Measurements from ENCODE around the gene CARHSP1.
"Not testable (repeated sequence)": the region's sequence is repeated elsewhere in the genome, so short reads cannot be mapped to it uniquely, and the experiment has no call there.

The CARHSP1 gene

DNA sequence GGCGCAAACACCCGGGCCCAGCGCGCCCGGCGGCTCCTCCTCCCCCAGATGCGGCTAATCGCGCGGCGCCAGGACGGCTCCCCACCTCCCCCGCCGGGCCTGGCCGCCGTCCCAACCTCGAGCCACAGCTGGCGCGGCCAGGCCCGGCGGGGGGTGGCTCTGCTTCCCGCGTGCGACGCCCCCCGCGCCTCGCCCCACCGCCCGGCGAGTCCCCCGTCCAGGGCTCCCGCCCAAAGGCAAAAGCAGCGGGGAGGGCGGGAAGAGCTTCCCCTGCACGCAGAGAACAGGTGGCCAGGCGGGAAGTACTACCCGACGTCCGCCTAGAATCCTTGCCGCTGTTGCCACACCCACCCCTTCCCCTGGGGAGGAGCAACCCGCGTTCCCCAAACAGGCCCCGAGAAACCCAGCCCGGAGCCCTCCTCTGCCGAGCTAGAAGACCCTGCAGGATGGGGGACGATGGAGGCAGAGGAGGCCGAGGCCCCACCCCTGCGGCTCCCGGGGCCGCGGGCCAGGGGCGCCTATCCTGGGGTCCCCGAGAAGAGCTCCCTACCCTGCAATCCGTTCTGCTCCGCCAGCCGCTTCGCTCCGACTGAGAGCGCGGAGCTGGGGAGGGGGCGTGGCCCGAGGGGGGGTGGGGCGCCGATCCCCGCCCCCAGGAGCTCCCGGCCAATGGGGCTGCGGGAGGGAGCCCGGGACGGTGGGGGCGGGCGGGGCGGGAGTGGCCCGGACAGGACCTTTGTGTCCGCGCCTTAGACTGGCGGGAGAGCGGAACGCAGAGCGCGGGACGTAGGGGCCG is at the start of gene CARHSP1:
Gene CARHSP1, minus strand, starts transcription at position 591 of the 796 bp plus-strand sequence. CDS start 9,678 bp downstream, outside the sequence.
- peak; percentile 93 for DNase-seq

DNA sequence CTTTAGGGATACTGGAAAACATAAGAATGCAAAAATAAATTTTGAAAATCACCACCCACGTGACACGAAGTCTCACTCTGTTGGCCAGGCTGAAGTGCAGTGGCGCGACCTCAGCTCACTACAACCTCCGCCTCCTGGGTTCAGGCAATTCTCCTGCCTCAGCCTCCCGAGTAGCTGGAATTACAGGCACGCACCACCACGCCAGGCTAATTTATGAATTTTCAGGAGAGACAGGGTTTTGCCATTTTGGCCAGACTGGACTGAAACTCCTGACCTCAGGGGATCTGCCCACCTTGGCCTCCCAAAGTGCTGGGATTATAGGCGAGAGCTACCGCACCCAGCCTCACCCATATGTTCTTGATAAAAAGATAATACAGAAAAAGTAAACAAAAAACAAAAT is 48.5 kb upstream of the CARHSP1 start:
- DNase-seq, result not testable (repeated sequence)

DNA sequence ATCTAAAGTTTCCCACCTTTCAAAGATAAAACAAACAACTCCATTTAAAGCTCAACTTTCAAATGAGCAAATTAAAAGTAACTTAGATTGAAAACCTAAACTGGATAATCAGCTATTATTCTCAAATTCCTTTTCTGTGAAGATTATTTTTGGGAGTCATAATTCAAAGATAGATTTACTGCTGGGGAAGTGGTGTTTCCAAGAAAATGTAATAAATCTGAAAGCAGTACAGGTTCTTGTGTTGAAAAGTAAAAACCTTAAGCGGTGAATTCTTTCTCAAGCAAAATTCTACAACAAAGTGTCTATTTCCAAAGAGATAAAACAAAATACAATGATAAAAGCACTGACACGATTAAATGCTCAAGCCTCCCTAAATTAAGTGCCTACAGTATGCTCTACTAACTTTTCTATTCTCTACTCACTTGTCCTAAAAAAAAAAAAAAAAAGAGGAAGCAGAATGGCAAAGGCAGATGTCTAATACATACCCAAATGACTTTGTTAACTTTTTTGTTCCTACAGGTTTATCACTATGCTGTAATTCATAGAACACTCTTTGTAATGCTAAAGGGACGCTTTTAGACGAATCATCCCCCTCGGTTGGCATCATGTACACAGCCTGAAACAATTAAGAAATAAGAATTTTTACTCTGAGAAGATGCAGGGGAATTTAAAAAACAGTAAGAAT is 47.9 kb upstream of the CARHSP1 start:
- no peak for DNase-seq

DNA sequence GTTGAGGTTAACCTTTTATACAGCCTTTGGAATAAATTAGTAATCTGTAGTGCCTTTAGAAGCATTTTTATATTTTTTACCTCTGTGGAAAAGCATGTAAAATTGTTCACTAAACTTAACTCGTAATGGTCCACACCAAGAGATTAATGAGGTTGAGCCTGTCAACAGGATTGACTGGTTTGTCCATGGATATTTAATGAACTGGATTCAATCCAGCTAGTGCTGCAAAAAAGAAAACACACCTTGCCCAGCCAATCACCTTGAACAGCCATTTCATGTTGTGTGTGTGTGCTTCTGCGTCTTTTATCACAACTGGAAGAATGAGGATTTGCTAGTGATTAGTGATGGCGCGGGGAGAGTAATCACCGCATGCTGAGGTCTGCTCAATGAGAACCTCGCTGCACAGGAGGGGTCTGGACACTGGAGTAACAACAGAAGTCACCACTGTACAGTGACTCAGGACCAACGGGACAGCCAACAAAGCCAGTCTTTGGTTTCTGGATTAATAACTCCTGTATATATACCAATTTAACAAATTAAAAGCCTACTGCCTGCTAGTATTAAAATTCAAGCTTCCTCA is 47.0 kb upstream of the CARHSP1 start:
- no peak for DNase-seq

DNA sequence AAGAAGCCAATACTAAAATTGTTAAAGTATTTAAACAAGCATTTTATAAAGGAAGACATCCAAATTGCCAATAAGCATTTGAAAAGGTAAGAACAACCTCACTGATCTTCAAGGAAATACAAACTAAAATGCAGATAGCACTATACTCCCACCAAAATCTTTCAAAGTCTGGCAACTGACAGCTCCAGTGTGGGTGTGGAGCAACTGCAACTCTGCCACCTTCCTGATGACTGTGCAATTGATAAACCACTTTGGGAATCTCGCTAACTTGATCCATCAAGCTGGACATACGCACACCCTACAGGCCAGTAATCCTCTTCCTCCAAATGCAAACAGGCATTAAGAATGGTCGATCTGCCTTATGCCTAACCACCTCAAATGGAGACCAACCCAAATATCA is 45.3 kb upstream of the CARHSP1 start:
- no peak for DNase-seq

DNA sequence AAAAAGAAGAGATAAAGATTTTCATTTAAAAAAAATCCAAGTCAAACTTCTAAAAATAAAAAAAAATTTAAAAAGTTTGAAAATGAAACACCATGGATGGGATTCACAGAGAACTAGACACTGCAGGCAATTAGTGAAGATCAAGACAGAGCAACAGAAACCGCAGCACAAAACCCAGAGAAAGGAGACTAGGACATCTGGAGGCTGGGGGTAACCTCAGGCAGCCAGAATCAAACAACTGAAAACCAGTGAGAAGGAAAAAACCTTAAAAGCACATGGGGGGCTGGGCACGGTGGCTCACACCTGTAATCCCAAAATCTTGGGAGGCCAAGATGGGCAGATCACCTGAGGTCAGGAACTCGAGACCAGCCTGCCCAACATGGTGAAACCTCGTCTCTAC is 44.0 kb upstream of the CARHSP1 start:
- DNase-seq, result no peak

DNA sequence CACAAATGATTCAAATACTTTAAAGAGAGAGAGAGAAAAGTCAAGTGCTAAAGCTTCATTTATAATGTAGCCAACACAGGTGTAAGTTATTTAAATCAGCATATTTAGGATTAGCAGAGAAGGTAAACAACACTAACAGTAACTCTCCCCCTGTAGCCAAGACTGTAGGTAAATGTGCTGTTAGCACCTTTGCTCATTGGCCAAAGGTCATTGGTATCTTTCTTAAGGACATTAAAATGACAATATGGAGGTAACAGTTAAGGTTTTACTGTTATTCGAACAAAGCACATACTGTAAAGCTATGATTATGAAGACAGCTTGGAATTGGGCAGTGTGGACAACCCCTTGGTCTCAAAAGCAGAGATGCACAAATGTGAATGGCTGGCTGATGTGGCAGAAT is 42.0 kb upstream of the CARHSP1 start:
- no peak for DNase-seq

DNA sequence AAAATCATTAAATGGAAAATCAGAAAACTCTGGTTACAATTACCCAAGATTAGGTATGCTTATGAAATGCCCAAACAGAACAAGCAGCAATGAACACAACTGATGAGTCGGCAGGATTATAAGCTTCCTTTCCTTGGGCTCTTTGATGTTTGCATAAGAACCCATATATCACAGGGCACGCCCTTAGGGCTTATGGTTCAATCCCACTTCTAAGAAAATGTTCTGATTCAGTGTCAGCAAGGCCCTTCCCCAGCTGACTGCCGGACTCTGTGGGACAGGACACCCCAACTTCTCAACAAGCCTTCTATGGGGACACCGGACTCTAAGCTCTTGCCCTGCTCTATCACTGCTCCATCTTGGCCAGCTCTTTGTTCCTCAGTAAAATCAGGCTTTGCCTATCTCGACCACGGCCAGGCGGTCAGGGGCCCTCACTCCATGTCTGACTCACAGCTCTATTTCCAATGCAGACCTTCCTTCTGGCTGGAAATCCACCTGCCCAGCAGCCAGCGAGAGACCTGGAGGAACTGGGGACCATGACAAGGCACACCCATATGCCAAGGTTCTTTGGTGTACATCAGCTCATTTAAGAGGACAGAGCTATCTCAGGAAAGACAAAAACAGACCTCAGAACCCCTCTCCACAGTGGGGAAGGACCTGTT is 40.1 kb upstream of the CARHSP1 start:
- DNase-seq, result no peak

DNA sequence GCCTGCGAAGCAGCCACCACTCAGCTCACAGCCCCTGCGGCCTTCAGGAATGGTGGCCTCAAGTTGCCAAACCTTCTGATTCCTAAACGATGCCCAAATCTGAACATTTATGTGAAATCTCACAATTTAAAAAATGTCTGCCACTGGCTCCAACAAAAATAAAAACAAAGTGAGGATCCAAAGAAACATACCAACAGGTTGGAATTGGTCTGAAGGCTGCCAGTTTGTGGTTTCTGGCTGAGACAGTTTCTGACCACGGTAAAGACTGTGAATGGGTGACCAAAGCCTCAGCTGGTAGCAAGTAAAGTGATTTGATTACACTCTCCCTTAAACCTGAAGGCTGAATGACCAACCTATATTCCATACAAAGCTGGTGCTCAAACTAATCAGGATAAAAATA is 38.3 kb upstream of the CARHSP1 start:
- no peak for DNase-seq

DNA sequence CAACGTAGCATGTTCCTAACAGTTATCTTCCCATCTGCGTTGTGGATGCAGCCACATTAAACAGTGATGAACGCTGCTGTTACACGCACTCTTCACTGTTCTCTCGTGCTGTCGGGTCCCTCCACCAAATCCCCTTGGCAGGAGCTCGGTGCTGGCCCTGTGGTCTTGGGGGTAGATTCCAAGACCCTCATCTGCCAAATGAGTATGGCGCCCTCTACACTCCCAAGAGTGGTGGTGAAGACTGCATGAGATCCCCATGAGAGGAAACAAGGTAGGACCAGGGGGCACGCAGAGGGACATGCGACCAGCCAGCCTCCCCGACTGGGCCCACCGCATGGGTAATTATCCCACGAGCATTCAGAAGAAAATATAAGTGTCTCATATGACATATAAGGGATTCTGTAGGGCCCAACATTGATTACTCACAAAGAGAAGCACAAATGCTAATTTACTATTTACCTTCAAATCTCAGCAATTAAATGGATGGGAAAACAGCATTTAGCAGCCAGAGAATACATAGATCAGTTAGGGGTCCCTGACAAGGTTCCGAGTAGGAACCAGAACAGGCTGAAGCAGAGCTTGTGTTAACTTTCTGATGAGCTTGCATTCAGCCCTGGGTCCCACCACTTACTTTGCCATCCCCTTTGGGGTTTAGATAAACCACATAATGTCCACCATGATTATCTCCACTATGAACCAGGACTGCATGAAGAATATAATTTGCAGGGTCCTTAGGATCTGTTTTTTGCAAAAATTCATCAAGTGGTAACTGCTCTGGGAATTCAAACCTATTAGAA is 37.2 kb upstream of the CARHSP1 start:
- DNase-seq, result no peak

DNA sequence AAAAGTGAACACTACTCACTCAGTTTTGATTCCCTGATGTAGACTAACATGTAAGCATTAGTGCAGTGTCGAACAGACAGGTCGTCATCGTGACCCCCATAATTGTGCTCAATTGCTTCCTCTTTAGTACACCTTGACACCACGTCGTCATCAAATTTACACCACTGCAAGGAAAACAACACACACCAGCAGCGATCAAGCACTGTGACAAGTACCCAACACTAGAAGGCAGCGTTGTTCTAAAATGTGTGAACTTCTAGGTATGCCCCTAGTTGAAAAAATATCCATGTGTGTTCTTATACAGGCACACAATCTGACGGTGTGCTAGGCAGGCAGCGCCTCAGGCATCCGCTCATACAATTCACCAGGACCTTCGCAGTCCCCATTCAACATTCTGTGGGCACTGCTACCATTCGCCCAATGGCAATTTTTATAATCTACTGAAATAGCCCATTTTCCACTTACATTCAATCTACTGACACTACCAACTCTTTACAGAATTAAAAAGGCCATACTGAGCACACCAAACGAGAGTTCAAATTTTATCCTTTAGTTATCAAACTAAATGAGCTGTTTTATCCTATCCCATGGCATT is 36.5 kb upstream of the CARHSP1 start:
- DNase-seq, result no peak

DNA sequence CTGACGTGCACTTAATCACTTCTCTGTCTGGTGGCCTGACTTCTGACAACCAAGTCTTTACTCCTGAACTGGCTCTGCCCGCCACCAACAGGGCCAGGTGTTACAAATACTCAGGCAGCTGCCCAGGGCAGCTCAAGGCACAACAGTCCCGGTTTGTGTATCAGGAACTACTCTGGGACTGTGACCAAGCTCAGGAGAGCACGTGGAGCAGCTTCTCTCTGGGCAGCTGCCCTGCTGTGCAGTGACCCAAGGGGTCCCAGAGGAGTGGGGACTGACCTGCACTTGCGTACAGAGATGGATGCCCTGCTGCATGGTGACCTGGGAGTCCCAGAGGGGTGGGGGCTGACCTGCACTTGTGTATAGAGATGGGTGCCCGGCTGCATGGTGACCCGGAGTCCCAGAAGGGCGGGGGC is 35.2 kb upstream of the CARHSP1 start:
- DNase-seq, result no peak

DNA sequence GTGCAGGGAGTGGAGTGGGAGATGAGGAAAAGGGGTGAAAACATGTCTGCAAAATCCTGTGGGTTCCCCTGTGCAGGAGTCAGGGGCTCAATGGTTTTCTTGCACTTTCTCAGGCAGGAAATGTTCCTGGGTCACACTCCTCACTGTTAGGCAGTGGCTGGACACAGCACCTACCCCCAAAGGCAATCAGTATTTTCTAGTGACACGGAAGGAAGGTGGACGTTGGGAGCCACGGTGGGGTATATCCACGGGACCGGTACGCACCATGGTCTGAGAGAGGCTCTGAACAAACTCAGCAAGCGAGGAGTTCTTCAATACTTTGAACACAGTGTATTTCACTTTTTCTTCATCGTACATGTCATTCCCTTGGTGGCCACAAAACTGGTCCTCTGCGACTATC is 34.2 kb upstream of the CARHSP1 start:
- no peak for DNase-seq

DNA sequence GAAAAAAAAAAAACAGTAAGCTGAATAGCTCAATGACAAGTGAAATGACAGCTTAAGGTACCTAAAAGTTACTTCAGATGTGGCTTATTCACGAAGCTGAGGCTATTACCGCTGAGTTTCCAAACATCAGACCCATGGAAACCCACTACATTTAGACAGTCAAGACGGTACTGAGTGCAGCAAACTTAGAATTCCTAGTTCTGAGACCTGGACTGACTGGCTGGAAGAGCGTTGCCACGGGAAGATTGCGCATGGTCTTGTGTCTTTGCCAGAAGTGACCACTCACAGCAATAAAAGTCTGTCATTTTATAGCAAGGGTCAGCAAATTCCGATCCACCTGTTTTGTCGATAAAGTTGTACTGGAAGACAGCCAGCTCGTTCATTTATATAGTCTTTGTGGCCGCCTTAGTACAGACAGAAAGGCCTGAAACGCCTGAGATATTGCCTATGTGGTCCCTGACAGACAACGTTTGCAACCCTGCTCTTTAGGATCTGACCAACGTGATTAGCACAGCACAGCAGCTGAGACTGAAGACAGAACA is 32.6 kb upstream of the CARHSP1 start:
- no peak for DNase-seq

DNA sequence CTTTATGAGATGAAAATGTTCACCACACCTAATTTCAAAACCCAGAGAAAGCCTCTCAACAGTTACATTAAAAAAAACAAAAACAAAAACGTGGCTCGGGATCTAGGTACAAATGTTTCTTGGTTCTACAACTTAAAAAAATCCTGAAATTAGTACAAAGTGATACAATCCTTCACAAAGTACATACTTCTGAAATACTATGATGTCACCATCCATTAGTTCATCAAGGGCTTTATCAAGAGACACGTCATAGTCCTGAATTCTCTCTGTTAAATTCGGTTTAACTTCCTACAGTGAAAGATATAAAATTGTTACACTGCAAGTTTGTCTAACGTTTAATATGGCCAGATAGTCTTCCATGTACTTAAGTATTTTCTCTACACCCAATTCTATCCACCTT is 31.5 kb upstream of the CARHSP1 start:
- DNase-seq, result no peak

DNA sequence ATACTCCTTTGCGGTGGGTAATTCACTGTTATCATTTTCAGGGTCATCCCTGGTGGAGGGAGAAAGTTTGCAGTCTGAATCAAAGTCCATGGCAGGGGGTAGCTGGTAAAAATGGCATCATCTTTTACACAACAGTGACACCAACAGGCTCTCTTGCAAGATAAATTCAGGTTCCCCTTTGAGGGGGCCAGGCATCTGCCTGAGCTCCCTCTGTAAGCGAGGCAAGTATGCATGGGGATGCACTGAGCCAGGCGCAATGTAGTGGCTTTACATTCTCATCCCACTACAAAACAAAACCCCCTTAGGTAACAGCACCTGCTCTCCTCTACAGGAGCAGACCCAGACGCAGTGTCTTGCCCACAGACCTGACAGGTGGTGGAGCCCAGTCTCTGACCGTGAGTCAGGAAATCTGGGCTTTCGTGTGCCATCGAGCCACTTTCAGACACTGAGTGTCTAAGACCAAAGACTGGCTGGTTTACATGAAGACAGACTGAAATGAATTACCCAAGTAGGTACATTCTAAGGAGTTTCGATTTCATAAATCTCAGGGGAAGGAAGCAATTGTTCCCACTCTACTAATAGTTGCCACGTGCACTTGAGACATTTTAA is 31.0 kb upstream of the CARHSP1 start:
- DNase-seq, result no peak

DNA sequence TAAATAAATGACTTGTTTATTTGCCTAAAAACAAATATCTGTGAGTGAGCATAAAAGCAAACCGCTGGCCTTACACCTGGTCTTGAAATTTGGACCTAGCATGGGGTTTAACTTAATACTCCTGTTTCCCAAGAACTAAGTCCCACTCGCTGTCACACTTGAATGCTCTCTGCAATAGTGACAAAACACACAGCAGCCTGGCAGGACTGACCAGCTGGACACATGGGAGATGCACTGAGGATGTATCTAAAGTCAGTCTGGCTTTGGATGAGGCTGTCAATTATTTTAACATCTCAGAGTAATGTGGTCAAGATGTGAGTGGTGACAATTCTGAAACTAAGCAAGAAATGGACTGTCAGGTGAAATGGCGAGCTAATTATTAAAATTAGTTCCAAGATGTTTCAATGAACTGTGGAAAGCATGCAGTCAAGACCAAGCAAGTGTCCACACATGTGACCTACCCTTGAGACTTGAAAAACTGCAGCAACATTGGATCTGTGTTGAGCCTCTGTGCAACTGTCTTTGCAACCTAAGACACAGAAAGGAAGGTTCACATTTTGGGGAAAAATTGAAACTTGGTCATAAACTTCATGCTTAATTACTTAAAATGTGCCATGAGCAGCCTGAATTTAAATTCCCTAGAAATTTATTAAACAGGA is 30.0 kb upstream of the CARHSP1 start:
- no peak for DNase-seq

DNA sequence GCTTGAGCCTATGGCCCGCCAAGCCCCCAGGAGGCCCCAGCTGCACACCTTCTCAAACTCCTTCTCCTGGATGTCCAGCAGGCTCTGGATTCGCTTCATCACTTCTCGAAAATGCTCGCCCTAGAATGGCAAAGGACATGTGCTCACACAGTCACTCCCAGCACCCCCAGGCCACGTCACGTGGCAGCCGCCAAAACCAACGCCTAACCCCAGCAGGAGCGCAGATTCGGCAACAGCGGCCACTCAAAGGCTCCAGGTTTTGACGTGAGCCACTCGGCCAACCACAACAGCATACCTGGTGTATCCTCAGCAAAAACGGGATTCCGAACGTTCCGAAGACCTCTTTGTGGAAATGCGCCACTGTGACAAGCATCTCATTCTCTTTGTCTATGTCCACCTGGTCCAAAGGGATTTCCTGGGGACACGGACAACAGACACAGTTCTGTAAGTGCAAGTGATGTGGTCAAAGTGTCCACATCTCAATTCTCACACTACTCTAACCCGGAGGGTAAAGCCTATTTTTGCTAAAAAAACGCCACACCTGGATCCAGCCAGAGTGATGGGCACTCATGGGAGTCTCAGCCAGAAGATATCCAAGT is 26.0 kb upstream of the CARHSP1 start:
- no peak for DNase-seq

DNA sequence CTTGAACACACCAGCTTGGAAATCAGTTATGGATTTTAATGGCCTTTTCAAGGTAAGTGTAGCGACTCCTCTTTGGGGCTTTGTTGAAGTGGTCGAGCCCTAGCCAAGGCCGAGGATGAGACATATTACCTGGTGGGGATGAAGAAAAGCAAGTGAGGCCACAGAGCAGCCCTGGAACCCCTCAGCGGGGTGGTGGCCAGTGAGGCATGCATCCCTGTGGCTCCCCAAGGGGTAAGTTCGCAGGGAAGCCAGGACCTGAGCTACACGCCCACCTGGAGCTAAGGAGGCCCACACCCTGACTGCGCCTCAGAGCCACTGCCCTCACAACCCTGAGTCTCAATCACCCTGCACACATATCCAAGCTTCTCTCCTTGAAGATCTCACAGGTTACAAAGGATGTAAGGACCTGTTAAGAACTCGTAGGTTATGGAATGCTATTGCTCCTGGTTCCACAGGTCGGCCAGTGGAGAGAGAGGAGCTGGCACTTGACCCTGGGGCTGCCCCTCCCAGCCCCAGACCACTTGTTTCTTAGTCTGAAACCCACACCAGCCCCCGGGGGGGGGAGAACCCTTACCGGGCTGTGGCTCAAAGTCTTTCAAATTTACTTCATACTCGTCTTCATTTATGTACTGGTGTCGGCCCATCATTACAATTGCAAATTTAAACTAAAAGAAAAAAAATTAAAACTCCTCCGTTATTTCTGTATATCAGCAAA is 25.3 kb upstream of the CARHSP1 start:
- DNase-seq, result no peak

DNA sequence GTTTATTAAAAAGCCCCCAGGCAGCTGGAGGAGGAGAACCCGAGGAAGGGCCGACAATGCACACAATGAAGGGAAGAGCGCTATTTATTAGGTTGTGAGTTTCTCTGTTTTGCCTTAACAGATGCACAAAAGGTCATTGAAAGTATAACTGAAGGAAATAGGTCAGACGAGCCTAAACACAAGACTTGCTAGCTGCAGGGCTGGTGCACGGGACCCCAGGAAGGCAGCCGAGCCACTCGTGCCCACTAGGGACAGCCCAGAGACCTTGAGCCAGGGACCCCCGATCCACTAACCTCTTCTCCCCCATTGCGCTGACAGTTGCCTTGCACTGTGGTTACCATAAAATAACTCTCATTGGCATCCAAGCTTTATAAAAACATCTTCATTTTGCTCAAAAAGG is 24.6 kb upstream of the CARHSP1 start:
- no peak for DNase-seq
